ENCODE data around the gene PDE9A. TPM values are rescaled to one million over a fixed set of nuclear protein-coding genes. Genes with fewer than 3 reads are reported as not detected.

Gene PDE9A
- total and polyA plus RNA-seq, 2 experiments from 2014 or later: 14.3 to 19.6 TPM

GRCh38 chr21:42786884-42787283 lies 133.5 kb downstream of the PDE9A start:
- no peaks in the 10 kb centered on the region for H3K27me3 ChIP-seq
- 84% methylated on average over 5 of the region's 5 CpGs for WGBS (ENCODE audit: low lambda C conversion rate, missing lambda C conversion rate)
- no peaks in the 10 kb centered on the region for H3K36me3 ChIP-seq (replicated peaks; ENCODE audit: insufficient read depth, low read depth)

GRCh38 chr21:42787613-42788012 lies 134.2 kb downstream of the PDE9A start:
- H3K79me2 ChIP-seq: no peaks in the 10 kb centered on the region
- TF ChIP-seq EZH2 (IDR thresholded peaks at IDR 0.05; ENCODE audit: borderline replicate concordance) (no peak), CTCF (IDR thresholded peaks at IDR 0.05; ENCODE audit: poor library complexity) (no peak), EZH2phosphoT487 (IDR thresholded peaks at IDR 0.05; ENCODE audit: low read depth, severe bottlenecking, unreplicated experiment) (no peak)
- no peak overlapping the region for H3K4me3 ChIP-seq
- no peaks in the 10 kb centered on the region for H3K36me3 ChIP-seq (replicated peaks; ENCODE audit: insufficient read depth, low read depth)
- no peaks in the 10 kb centered on the region for H3K27me3 ChIP-seq
- no peak overlapping the region for H3K4me2 ChIP-seq
- H3K9me2 ChIP-seq (replicated peaks; ENCODE audit: insufficient read depth): no peaks in the 10 kb centered on the region
- no peaks in the 10 kb centered on the region for H3K4me1 ChIP-seq (ENCODE audit: insufficient read depth)
- no peaks in the 10 kb centered on the region for H4K20me1 ChIP-seq (ENCODE audit: insufficient read depth, poor library complexity, severe bottlenecking)
- H3K27ac ChIP-seq: no peak overlapping the region
- no peak for DNase-seq (ENCODE audit: low spot score)
- H3K9me3 ChIP-seq (ENCODE audit: low read depth): no peaks in the 10 kb centered on the region
- 96% methylated on average over 4 of the region's 4 CpGs for WGBS (ENCODE audit: low lambda C conversion rate, missing lambda C conversion rate)
- H2AFZ ChIP-seq: no peak overlapping the region

More at GRCh38 chr21:42786884-42787283, 133.5 kb downstream of the PDE9A start:
- no peaks in the 10 kb centered on the region for H3K4me1 ChIP-seq (ENCODE audit: insufficient read depth)
- no peak for DNase-seq (ENCODE audit: low spot score)
- TF ChIP-seq EZH2 (IDR thresholded peaks at IDR 0.05; ENCODE audit: borderline replicate concordance) (no peak), EZH2phosphoT487 (IDR thresholded peaks at IDR 0.05; ENCODE audit: low read depth, severe bottlenecking, unreplicated experiment) (no peak), CTCF (IDR thresholded peaks at IDR 0.05; ENCODE audit: poor library complexity) (no peak)
- no peak overlapping the region for H2AFZ ChIP-seq
- H3K79me2 ChIP-seq: no peaks in the 10 kb centered on the region
- H3K9me2 ChIP-seq (replicated peaks; ENCODE audit: insufficient read depth): no peaks in the 10 kb centered on the region
- H3K4me3 ChIP-seq: no peak overlapping the region
- H3K9me3 ChIP-seq (ENCODE audit: low read depth): no peaks in the 10 kb centered on the region
- no peaks in the 10 kb centered on the region for H4K20me1 ChIP-seq (ENCODE audit: insufficient read depth, poor library complexity, severe bottlenecking)
- no peak overlapping the region for H3K27ac ChIP-seq
- H3K4me2 ChIP-seq: no peak overlapping the region

GRCh38 chr21:42790520-42791065 lies 137.2 kb downstream of the PDE9A start:
- Histone ChIP-seq H3K9me3 (ENCODE audit: low read depth) (no peaks in the 10 kb centered on the region), H3K27ac (no peak overlapping the region), H3K4me1 (ENCODE audit: insufficient read depth) (no peaks in the 10 kb centered on the region), H3K36me3 (replicated peaks; ENCODE audit: insufficient read depth, low read depth) (no peaks in the 10 kb centered on the region), H3K4me2 (no peak overlapping the region), H3K27me3 (no peaks in the 10 kb centered on the region), H3K79me2 (no peaks in the 10 kb centered on the region), H2AFZ (no peak overlapping the region), H3K4me3 (no peak overlapping the region), H4K20me1 (ENCODE audit: insufficient read depth, poor library complexity, severe bottlenecking) (no peaks in the 10 kb centered on the region), H3K9me2 (replicated peaks; ENCODE audit: insufficient read depth) (no peaks in the 10 kb centered on the region)
- DNase-seq (ENCODE audit: low spot score): no peak
- 72% methylated on average over 8 of the region's 8 CpGs for WGBS (ENCODE audit: low lambda C conversion rate, missing lambda C conversion rate)
- TF ChIP-seq EZH2phosphoT487 (IDR thresholded peaks at IDR 0.05; ENCODE audit: low read depth, severe bottlenecking, unreplicated experiment): no peak
- TF ChIP-seq CTCF (IDR thresholded peaks at IDR 0.05; ENCODE audit: poor library complexity): no peak
- TF ChIP-seq EZH2 (IDR thresholded peaks at IDR 0.05; ENCODE audit: borderline replicate concordance): no peak
